ENCODE data around the gene EXOC8. TPM values are rescaled to one million over a fixed set of nuclear protein-coding genes. Genes with fewer than 3 reads are reported as not detected.

The EXOC8 gene
- total and polyA plus RNA-seq, 2 of the 8 experiments (the other 6 are each of a cell fraction or from before 2014, with no cell fraction given) = 2.0 to 9.8 TPM

GRCh38 chr1:231381729-231382128 lies 44.1 kb upstream of the EXOC8 start:
- Histone ChIP-seq H4K8ac (ENCODE audit: extremely low read depth, insufficient read depth, low read length) (no peak overlapping the region), H2BK20ac (ENCODE audit: low read length) (no peak overlapping the region), H3K23ac (ENCODE audit: insufficient read length) (no peak overlapping the region), H3K36me3 (ENCODE audit: control insufficient read depth in 2 of 4, insufficient read depth in 4 of 4, low read length in 3 of 4) (no peaks in the 10 kb centered on the region), H3K9me3 (ENCODE audit: insufficient read depth in 2 of 2, low read depth in 1 of 2, low read length in 1 of 2) (no peaks in the 10 kb centered on the region), H3K79me2 (ENCODE audit: control insufficient read depth in 1 of 2, insufficient read depth in 2 of 2, low read length in 2 of 2) (no peaks in the 10 kb centered on the region), H2BK12ac (ENCODE audit: low read depth, low read length) (no peak overlapping the region), H2AFZ (ENCODE audit: low read length) (no peak overlapping the region), H2AK5ac (ENCODE audit: low read depth, low read length) (no peak overlapping the region), H3K79me1 (ENCODE audit: low read depth, low read length) (no peaks in the 10 kb centered on the region), H3K9ac (replicated peaks in 1 of 4; ENCODE audit: extremely low read depth in 1 of 4, low read depth in 3 of 4, low read length in 3 of 4) (no peak overlapping the region), H3K23me2 (ENCODE audit: low read depth, low read length) (no peaks in the 10 kb centered on the region), H2BK5ac (ENCODE audit: low read depth, low read length) (no peak overlapping the region), H3K4me1 (replicated peaks in 1 of 4; ENCODE audit: control insufficient read depth in 3 of 4, insufficient read depth in 4 of 4, low read length in 3 of 4) (peaks cover 0 to 6% (median 0%) of the 10 kb centered on the region in 4 experiments; a peak in 2 of 7 replicates), H4K5ac (ENCODE audit: insufficient read length, low read depth, low read length) (no peak overlapping the region), H3K4me3 (ENCODE audit: extremely low read depth in 1 of 4, insufficient read depth in 2 of 4, low read depth in 3 of 4, low read length in 4 of 4) (no peak overlapping the region), H4K91ac (replicated peaks; ENCODE audit: insufficient read length, low read length) (no peak overlapping the region), H4K20me1 (replicated peaks in 1 of 2; ENCODE audit: control insufficient read depth in 1 of 2, insufficient read depth in 2 of 2, low read length in 2 of 2) (no peaks in the 10 kb centered on the region), H3K27ac (ENCODE audit: low read depth, low read length) (no peak overlapping the region), H3K18ac (ENCODE audit: extremely low read depth, low read length) (no peak overlapping the region), H3K4ac (replicated peaks; ENCODE audit: insufficient read length, low read depth, low read length) (no peak overlapping the region), H3K4me2 (ENCODE audit: insufficient read depth in 1 of 2, low read depth in 2 of 2, low read length in 2 of 2) (no peak overlapping the region), H3K27me3 (replicated peaks in 1 of 4; ENCODE audit: control insufficient read depth in 3 of 4, extremely low read depth in 1 of 4, insufficient read depth in 3 of 4, low read length in 3 of 4) (no peaks in the 10 kb centered on the region), H2BK15ac (ENCODE audit: low read length) (no peak overlapping the region), H3K56ac (replicated peaks; ENCODE audit: insufficient read length, low read depth, low read length) (no peak overlapping the region), H2BK120ac (replicated peaks; ENCODE audit: low read depth, low read length) (no peak overlapping the region), H3K14ac (ENCODE audit: insufficient read length) (no peak overlapping the region)
- CTCF ChIA-PET (ENCODE audit: partially characterized antibody) = interaction anchor here (0.8 kb wide), 1 partner anchor 48 kb away, joined by 4 read pairs; no protein-coding TSS in a partner anchor
- WGBS, 2 experiments (ENCODE audit: extremely low coverage in 1 of 2, insufficient coverage in 1 of 2, insufficient read length in 1 of 2, insufficient replicate concordance in 2 of 2, low coverage in 1 of 2, low lambda C conversion rate in 2 of 2, missing lambda C conversion rate in 1 of 2) = 89% methylated on average over 2 of the region's 2 CpGs; no CpG with 5 or more reads in 1 of the 2 experiments
- POLR2A ChIA-PET (ENCODE audit: partially characterized antibody) = no interaction called here
- TF ChIP-seq POLR2A (IDR thresholded peaks at IDR 0.05; ENCODE audit: control extremely low read depth in 1 of 2, low read depth in 2 of 2, low read length in 2 of 2) (no peak), SIRT6 (IDR thresholded peaks at IDR 0.05; ENCODE audit: low read length) (no peak), CBX8 (IDR thresholded peaks at IDR 0.05; ENCODE audit: borderline replicate concordance, low read depth, low read length) (no peak), ASH2L (IDR thresholded peaks at IDR 0.05; ENCODE audit: low read length) (no peak), GTF2F1 (IDR thresholded peaks at IDR 0.05; ENCODE audit: borderline replicate concordance, low read depth, low read length) (no peak)
- TF ChIP-seq, protein P1, sequence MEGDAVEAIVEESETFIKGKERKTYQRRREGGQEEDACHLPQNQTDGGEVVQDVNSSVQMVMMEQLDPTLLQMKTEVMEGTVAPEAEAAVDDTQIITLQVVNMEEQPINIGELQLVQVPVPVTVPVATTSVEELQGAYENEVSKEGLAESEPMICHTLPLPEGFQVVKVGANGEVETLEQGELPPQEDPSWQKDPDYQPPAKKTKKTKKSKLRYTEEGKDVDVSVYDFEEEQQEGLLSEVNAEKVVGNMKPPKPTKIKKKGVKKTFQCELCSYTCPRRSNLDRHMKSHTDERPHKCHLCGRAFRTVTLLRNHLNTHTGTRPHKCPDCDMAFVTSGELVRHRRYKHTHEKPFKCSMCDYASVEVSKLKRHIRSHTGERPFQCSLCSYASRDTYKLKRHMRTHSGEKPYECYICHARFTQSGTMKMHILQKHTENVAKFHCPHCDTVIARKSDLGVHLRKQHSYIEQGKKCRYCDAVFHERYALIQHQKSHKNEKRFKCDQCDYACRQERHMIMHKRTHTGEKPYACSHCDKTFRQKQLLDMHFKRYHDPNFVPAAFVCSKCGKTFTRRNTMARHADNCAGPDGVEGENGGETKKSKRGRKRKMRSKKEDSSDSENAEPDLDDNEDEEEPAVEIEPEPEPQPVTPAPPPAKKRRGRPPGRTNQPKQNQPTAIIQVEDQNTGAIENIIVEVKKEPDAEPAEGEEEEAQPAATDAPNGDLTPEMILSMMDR (IDR thresholded peaks at IDR 0.05; ENCODE audit: control extremely low read depth in 1 of 3, insufficient read depth in 1 of 3, low read depth in 1 of 3, low read length in 3 of 3) = no peak
- TF ChIP-seq, protein P2, sequence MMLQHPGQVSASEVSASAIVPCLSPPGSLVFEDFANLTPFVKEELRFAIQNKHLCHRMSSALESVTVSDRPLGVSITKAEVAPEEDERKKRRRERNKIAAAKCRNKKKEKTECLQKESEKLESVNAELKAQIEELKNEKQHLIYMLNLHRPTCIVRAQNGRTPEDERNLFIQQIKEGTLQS (IDR thresholded peaks at IDR 0.05; ENCODE audit: insufficient read depth, low read depth, low read length) = no peak
- no peak for DNase-seq (ENCODE audit: low read depth in 1 of 2, low spot score in 2 of 2)
- FAIRE-seq = no peak
